SK-N-MC (cell line): ENCODE results near the gene SAMM50.

Experiments
- DNase-seq: peaks from one replicate; pipeline ENCODE4 v3.0.0-alpha.2; 2011; ENCODE audit warnings: low read depth, low spot score
- H3K27ac ChIP-seq: fragments of 200-600 bp; sonication (generic); 2 replicates; pipeline ENCODE4 v1.5.1; 2016; ENCODE audit warnings: mixed run types
- H3K36me3 ChIP-seq: fragments of 200-600 bp; sonication (generic); 2 replicates; pipeline ENCODE4 v1.6.1; 2017; ENCODE audit warnings: antibody characterized with exemption, low read length, mixed read lengths; ENCODE audit not compliant: insufficient read depth
- H3K4me3 ChIP-seq: fragments of 200-600 bp; sonication (generic); 2 replicates; pipeline ENCODE4 v1.5.1; 2016
- H3K9ac ChIP-seq: fragments of 200-600 bp; sonication (generic); 2 replicates; pipeline ENCODE4 v1.8.0; 2017; ENCODE audit warnings: mixed run types, mixed read lengths; ENCODE audit not compliant: insufficient read length
- H3K9me3 ChIP-seq: fragments of 200-600 bp; sonication (generic); 2 replicates; pipeline ENCODE4 v1.6.1; 2017; ENCODE audit warnings: low read depth, mild to moderate bottlenecking, antibody characterized with exemption, low read length, moderate library complexity, mixed read lengths
- EZH2 ChIP-seq: fragments of 200-600 bp; sonication (generic); IDR thresholded peaks from one replicate; pipeline ENCODE4 v1.6.1; 2017; ENCODE audit warnings: antibody characterized with exemption
- FOXP2 ChIP-seq: optimal IDR thresholded peaks from 2 replicates; pipeline ENCODE3; 2011; ENCODE audit warnings: mild to moderate bottlenecking, moderate library complexity; ENCODE audit not compliant: insufficient read depth; ENCODE audit errors: extremely low read length, control extremely low read depth
- POLR2AphosphoS5 ChIP-seq: IDR thresholded peaks from 2 replicates; pipeline ENCODE4 v1.6.1; 2012; ENCODE audit warnings: mild to moderate bottlenecking, low read depth, low read length, borderline replicate concordance

SAMM50 gene

GRCh38 chr22:43931771-43932170 is 23.5 kb upstream of the SAMM50 start:
- no peaks in the 10 kb centered on the region for H3K36me3 ChIP-seq
- no peak overlapping the region for H3K9ac ChIP-seq
- no peak overlapping the region for H3K27ac ChIP-seq
- no peak for TF ChIP-seq POLR2AphosphoS5
- TF ChIP-seq FOXP2 = no peak
- TF ChIP-seq EZH2 = no peak
- no peaks in the 10 kb centered on the region for H3K9me3 ChIP-seq
- no peak overlapping the region for H3K4me3 ChIP-seq
- DNase-seq = no peak

- Histone ChIP-seq H3K9me3 (no peaks in the 10 kb centered on the region), H3K27ac (no peak overlapping the region), H3K9ac (no peak overlapping the region), H3K4me3 (no peak overlapping the region), H3K36me3 (no peaks in the 10 kb centered on the region)
- TF ChIP-seq POLR2AphosphoS5 (no peak), FOXP2 (no peak), EZH2 (no peak)
- no peak for DNase-seq
Observed at GRCh38 chr22:43941449-43941848, 13.8 kb upstream of the SAMM50 start.

DNA sequence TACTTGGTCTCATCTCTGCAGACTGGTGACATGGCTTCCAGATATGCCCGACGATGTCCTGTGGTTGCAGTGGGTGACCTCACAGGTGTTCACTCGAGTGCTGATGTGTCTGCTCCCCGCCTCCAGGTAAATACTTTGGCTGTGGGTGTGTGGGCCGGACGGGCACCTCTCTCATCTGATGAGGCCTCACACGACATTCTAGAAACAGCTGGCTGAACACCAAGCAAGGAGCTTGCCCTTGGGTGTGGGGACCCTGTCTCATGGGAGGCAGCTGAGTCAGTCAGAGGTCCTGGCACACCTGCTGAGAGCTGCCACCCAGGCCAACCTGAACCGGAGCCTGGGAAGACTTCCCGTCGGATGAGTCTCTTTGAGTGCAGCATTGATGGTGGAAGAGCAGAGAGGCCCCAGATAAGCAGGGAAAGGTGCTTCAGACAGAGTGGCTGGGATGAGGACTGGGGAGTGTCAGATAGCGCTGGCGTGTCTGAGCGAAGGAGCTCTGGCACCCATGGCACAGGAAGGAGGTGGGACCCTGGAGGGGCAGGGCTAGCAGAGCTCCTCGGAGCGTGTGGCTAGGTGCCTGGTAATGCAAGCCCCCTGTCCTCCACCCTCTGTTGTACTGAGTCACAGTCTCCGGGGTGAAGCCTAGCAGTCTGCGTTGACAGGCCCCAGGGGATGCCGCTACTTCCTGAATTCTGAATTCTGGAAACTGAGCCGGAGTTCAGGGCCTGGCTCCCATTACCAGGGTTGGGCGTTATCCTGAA is 10.4 kb upstream of the SAMM50 start:
- no peak overlapping the region for H3K4me3 ChIP-seq
- DNase-seq = no peak
- H3K27ac ChIP-seq = no peak overlapping the region
- no peak overlapping the region for H3K9ac ChIP-seq
- TF ChIP-seq FOXP2 = no peak
- no peak for TF ChIP-seq EZH2
- TF ChIP-seq POLR2AphosphoS5 = no peak
- no peaks in the 10 kb centered on the region for H3K9me3 ChIP-seq
- no peaks in the 10 kb centered on the region for H3K36me3 ChIP-seq

DNA sequence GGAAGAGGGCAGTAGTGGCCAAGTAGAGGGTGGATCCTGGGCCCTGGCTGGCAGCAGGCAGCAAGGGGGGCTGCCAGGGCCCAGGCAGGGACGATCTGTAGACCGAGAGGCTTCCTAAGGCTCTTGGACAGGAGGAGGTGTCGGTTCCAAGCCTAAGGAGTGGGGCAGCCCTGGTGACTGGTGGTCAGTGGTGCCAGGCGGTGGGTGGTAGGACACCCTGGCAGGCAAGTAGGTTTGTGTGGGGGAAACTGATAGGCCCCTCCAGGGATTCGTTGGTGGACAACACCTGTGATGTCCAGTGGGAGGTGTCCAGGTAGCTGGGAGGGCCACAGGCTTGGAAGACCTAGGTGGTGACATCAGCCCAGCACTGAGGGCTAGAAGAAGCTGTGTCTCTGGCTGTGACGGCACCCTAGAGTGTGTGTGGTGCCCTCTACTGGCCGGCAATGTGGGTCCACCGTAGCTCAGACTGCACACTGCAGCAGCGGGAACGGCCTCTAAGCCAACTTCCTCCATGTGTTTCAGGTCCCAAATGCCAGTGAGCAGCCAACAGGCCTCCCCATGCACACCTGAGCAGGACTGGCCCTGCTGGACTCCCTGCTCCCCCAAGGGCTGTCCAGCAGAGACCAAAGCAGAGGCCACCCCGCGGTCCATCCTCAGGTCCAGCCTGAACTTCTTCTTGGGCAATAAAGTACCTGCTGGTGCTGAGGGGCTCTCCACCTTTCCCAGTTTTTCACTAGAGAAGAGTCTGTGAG is 9.4 kb upstream of the SAMM50 start:
- DNase-seq = no peak
- Histone ChIP-seq H3K9ac (no peak overlapping the region), H3K36me3 (no peaks in the 10 kb centered on the region), H3K4me3 (no peak overlapping the region), H3K9me3 (no peaks in the 10 kb centered on the region), H3K27ac (no peak overlapping the region)
- TF ChIP-seq EZH2 (no peak), FOXP2 (no peak), POLR2AphosphoS5 (no peak)

- Histone ChIP-seq H3K9me3 (no peaks in the 10 kb centered on the region), H3K4me3 (no peak overlapping the region), H3K27ac (no peak overlapping the region), H3K36me3 (no peaks in the 10 kb centered on the region), H3K9ac (no peak overlapping the region)
- TF ChIP-seq FOXP2 (no peak), EZH2 (no peak), POLR2AphosphoS5 (no peak)
- no peak for DNase-seq
Observed at GRCh38 chr22:43946384-43946667, 8.9 kb upstream of the SAMM50 start.

- Histone ChIP-seq H3K27ac (no peak overlapping the region), H3K9ac (no peak overlapping the region), H3K4me3 (no peak overlapping the region), H3K36me3 (no peaks in the 10 kb centered on the region), H3K9me3 (no peaks in the 10 kb centered on the region)
- no peak for DNase-seq
- TF ChIP-seq POLR2AphosphoS5 = no peak
- TF ChIP-seq EZH2 = no peak
- TF ChIP-seq FOXP2 = no peak
Observed at GRCh38 chr22:43948836-43949406, 6.3 kb upstream of the SAMM50 start.

DNA sequence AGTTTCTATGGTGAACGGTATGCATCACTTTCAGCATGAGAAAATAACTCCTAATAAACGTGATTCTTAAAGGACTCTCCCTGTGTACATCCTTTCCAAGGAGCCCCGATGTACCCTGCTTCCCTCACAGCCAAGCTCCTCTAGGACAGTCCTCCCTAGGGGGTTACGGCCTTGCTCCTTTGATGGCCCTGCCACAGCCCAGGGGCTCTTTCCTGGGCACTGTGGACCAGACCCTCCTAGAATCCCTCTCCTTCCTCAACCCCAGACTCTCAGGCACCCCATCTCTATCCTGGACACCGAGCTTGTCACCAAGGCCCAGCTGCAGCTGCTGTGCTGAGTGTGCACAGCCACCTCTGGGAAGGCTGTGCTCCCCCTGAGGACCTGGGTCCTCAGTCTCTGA is 3.9 kb upstream of the SAMM50 start:
- H3K9me3 ChIP-seq = no peaks in the 10 kb centered on the region
- no peak for TF ChIP-seq EZH2
- no peak for TF ChIP-seq POLR2AphosphoS5
- no peak for TF ChIP-seq FOXP2
- no peaks in the 10 kb centered on the region for H3K36me3 ChIP-seq
- H3K9ac ChIP-seq = no peak overlapping the region
- DNase-seq = no peak
- no peak overlapping the region for H3K27ac ChIP-seq
- H3K4me3 ChIP-seq = no peak overlapping the region

GRCh38 chr22:43951966-43952365 is 3.3 kb upstream of the SAMM50 start:
- no peak for DNase-seq
- H3K9me3 ChIP-seq = no peaks in the 10 kb centered on the region
- no peak overlapping the region for H3K9ac ChIP-seq
- TF ChIP-seq EZH2 (no peak), POLR2AphosphoS5 (no peak), FOXP2 (no peak)
- no peak overlapping the region for H3K27ac ChIP-seq
- no peak overlapping the region for H3K4me3 ChIP-seq
- H3K36me3 ChIP-seq = no peaks in the 10 kb centered on the region
